Large intestine (tissue), 12 donors: Measurements from ENCODE around the gene MYL9. TPM values are rescaled to one million over a fixed set of nuclear protein-coding genes. Genes with fewer than 3 reads are reported as not detected.
A peak's percentile ranks its signal among the peaks of the same experiment; 100 is the strongest.

ENCODE experiments used
- DNase-seq, 2 donors: peaks; one replicate each; pipeline versions ENCODE4 v3.0.0 to v3.0.0-alpha.2; 2013
- H3K27ac ChIP-seq: one replicate; pipeline ENCODE4 v1.5.1; 2013; ENCODE audit warnings: low read length
- H3K27me3 ChIP-seq: 2 replicates; pipeline ENCODE4 v1.6.1; 2013; ENCODE audit warnings: low read length; ENCODE audit not compliant: control insufficient read depth, insufficient read depth
- H3K36me3 ChIP-seq: 2 replicates; pipeline ENCODE4 v1.6.1; 2013; ENCODE audit warnings: low read length; ENCODE audit not compliant: control insufficient read depth, insufficient read depth
- H3K4me1 ChIP-seq: one replicate; pipeline ENCODE4 v1.6.1; 2013; ENCODE audit warnings: low read length; ENCODE audit not compliant: control insufficient read depth, insufficient read depth
- H3K4me3 ChIP-seq: one replicate; pipeline ENCODE4 v1.5.1; 2013; ENCODE audit warnings: low read length
- H3K9me3 ChIP-seq: one replicate; pipeline ENCODE4 v1.6.1; 2013; ENCODE audit warnings: mild to moderate bottlenecking, low read depth, low read length, moderate library complexity; ENCODE audit not compliant: control insufficient read depth
- WGBS: methylation state at CpG from one replicate; pipeline ENCODE4 v1.1.5; 2013; ENCODE audit warnings: low lambda C conversion rate; ENCODE audit not compliant: insufficient coverage; 5-methylcytosine and 5-hydroxymethylcytosine counted together
- long read RNA-seq, 11 donors: transcript quantifications; one replicate each; lab custom pipeline, GENCODE V29; 2026
- polyA plus RNA-seq: library from polyadenylated mRNA; unstranded; fragments of 120-200 nt; gene quantifications from one replicate; pipeline ENCODE4 v1.2.1, GENCODE V29; 2013

Gene MYL9
- polyA plus RNA-seq, result 537 TPM
- long read RNA-seq, donor 1, transcript MYL9-201 (4 exons, 2,821 nt), result major isoform, 162 of 251 reads
- long read RNA-seq, donor 1, partial matches to known transcripts, result 78 of 251 reads
- long read RNA-seq, donor 1, other reads (novel, unspliced or antisense), result 7 of 251 reads
- long read RNA-seq, donor 2, transcript MYL9-202 (3 exons, 1,024 nt), result minor isoform, 8 of 469 reads
- long read RNA-seq, donor 2, transcript MYL9-201 (4 exons, 2,821 nt), result major isoform, 292 of 469 reads
- long read RNA-seq, donor 2, partial matches to known transcripts, result 144 of 469 reads
- long read RNA-seq, donor 2, other reads (novel, unspliced or antisense), result 25 of 469 reads
- long read RNA-seq, donor 3, transcript MYL9-201 (4 exons, 2,821 nt), result major isoform, 243 of 394 reads
- long read RNA-seq, donor 3, transcript MYL9-202 (3 exons, 1,024 nt), result minor isoform, 7 of 394 reads
- long read RNA-seq, donor 3, partial matches to known transcripts, result 134 of 394 reads
- long read RNA-seq, donor 3, other reads (novel, unspliced or antisense), result 10 of 394 reads
- long read RNA-seq, donor 4, transcript MYL9-201 (4 exons, 2,821 nt), result major isoform, 21 of 29 reads
- long read RNA-seq, donor 4, partial matches to known transcripts, result 8 of 29 reads
- long read RNA-seq, donor 4, other reads (novel, unspliced or antisense), result 0 of 29 reads
- long read RNA-seq, donor 5, transcript MYL9-201 (4 exons, 2,821 nt), result major isoform, 80 of 179 reads
- long read RNA-seq, donor 5, partial matches to known transcripts, result 98 of 179 reads
- long read RNA-seq, donor 5, other reads (novel, unspliced or antisense), result 0 of 179 reads
- long read RNA-seq, donor 6, transcript MYL9-201 (4 exons, 2,821 nt), result major isoform, 217 of 469 reads
- long read RNA-seq, donor 6, partial matches to known transcripts, result 219 of 469 reads
- long read RNA-seq, donor 6, other reads (novel, unspliced or antisense), result 29 of 469 reads
- long read RNA-seq, donor 7, transcript MYL9-201 (4 exons, 2,821 nt), result major isoform, 198 of 351 reads
- long read RNA-seq, donor 7, partial matches to known transcripts, result 135 of 351 reads
- long read RNA-seq, donor 7, other reads (novel, unspliced or antisense), result 18 of 351 reads
- long read RNA-seq, donor 8, transcript MYL9-202 (3 exons, 1,024 nt), result minor isoform, 6 of 615 reads
- long read RNA-seq, donor 8, transcript MYL9-201 (4 exons, 2,821 nt), result major isoform, 376 of 615 reads
- long read RNA-seq, donor 8, partial matches to known transcripts, result 203 of 615 reads
- long read RNA-seq, donor 8, other reads (novel, unspliced or antisense), result 30 of 615 reads
- long read RNA-seq, donor 9, transcript MYL9-201 (4 exons, 2,821 nt), result major isoform, 172 of 299 reads
- long read RNA-seq, donor 9, partial matches to known transcripts, result 109 of 299 reads
- long read RNA-seq, donor 9, other reads (novel, unspliced or antisense), result 16 of 299 reads
- long read RNA-seq, donor 10, transcript MYL9-201 (4 exons, 2,821 nt), result major isoform, 275 of 421 reads
- long read RNA-seq, donor 10, transcript MYL9-202 (3 exons, 1,024 nt), result minor isoform, 10 of 421 reads
- long read RNA-seq, donor 10, partial matches to known transcripts, result 123 of 421 reads
- long read RNA-seq, donor 10, other reads (novel, unspliced or antisense), result 13 of 421 reads
- long read RNA-seq, donor 11, transcript MYL9-201 (4 exons, 2,821 nt), result major isoform, 254 of 400 reads
- long read RNA-seq, donor 11, partial matches to known transcripts, result 129 of 400 reads
- long read RNA-seq, donor 11, other reads (novel, unspliced or antisense), result 15 of 400 reads

DNA sequence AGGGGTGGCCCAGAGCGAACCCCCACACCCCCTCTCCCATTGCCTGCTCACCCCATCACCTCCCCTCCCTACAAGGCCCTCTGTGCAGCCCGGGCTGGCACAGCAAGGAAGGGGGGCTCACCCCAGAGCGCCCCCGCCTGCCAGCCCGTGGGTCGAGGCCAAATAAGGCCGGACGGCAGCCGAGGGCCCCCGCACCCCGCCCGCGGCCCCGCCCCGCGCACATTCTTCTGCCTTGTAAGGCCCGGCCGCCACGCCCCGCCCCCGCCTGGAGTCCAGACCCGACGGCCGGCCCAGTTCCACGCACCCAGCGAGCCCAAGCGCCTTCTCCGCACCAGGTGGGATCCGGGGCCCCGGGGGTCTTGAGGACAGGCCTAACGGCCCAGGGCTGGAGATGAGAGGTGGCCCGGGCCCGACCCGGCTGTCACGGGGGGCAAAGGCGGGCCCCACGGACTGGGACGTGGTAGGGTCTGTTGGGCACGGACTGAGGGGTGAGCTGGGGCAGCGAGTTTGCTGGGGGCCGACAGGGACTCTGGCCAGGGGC is at the start of gene MYL9:
TSS of gene MYL9 (plus strand) at position 293 of the 541 bp plus-strand sequence. CDS start 3,366 bp downstream, outside the sequence.
- peak; percentile 68 to 82 for DNase-seq
- peaks cover 13% of the 10 kb centered on the region for H3K36me3 ChIP-seq
- no peaks in the 10 kb centered on the region for H3K27me3 ChIP-seq
- no CpG with 5 or more reads among the region's 41 CpGs for WGBS
- H3K4me1 ChIP-seq, result peaks cover 22% of the 10 kb centered on the region
- peaks cover 4% of the 10 kb centered on the region for H3K9me3 ChIP-seq
- H3K4me3 ChIP-seq, result peak within 1 kb of the TSS; percentile 98
- H3K27ac ChIP-seq, result peak within 1 kb of the TSS; percentile 95

DNA sequence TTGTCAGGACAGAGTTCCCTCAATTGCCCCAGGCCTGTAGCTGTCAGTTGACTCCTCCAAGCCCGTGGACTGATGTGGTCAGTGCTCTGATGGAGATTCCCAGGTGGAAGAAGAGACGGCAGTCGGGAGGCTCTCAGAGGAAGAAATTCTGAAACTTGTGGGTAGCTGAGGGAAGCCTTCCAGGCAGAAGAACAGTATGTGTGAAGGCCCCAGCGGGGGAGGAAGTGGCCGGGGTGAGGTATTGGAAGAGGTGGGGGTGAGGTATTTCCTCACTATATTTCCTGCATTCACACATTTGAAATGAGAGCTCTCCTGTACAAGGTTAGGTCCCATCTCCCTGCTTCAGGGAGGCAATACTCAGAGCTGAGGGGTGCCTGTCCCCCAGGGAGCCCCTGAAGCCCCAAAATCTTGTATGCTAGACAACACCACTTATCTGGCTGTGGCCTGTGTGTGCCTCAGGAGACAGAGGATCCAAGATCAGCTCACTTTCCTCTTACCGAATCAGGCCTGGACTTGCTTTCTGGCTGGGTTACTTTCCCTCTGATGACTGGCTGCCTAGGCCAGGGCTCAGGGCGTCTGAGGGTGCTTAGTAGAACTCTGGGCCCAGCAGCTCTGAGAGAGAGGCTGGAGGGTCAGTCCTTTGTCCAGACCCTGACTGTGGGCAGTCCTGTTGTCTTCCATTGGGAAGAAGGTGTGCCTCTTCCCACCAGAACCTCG is 49.3 kb upstream of the MYL9 start:
- Histone ChIP-seq H3K27me3 (no peaks in the 10 kb centered on the region), H3K9me3 (no peaks in the 10 kb centered on the region), H3K4me3 (no peak overlapping the region), H3K36me3 (peaks cover 28% of the 10 kb centered on the region), H3K4me1 (no peaks in the 10 kb centered on the region), H3K27ac (no peak overlapping the region)
- no peak for DNase-seq
- WGBS, result no CpG with 5 or more reads among the region's 8 CpGs

DNA sequence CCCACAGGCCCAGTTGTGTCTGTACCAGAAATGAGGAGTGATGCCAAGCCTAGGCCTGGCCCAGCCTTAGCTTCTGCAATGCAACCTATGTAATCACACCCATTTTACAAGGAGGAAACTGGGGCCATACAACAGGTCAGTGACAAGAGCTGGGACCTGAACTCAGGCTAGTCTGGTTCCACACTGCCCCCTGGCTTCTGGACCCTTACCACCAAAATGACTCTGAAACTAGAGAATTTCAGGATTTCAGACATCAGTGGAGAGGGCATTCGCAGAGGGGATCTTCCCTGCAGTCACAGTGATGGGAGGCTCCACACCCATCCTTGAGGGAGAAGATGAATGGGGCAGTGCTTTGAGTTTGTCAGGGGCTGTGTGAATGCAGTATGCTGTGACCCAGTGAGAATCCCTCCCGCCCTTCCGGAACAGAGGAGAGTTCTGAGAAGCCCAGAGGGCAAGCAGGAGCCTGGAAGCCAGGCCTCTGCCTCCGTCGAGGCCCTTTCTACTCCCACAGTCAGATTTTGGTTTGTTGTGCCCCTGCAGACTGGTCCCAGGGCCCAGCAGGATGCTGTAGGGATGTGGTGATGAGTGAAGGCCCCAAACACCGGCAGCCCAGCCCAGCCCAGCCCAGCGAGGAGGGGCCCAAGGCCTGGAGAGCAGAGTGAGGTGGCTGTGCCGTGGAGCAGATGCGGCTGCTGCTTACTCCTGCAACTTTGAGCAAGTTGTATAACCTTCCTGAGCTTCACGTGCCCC is 48.1 kb upstream of the MYL9 start:
- H3K4me3 ChIP-seq, result no peak overlapping the region
- H3K27ac ChIP-seq, result no peak overlapping the region
- no peak for DNase-seq
- no peaks in the 10 kb centered on the region for H3K27me3 ChIP-seq
- peaks cover 40% of the 10 kb centered on the region for H3K36me3 ChIP-seq
- H3K9me3 ChIP-seq, result no peaks in the 10 kb centered on the region
- WGBS, result no CpG with 5 or more reads among the region's 10 CpGs
- no peaks in the 10 kb centered on the region for H3K4me1 ChIP-seq

DNA sequence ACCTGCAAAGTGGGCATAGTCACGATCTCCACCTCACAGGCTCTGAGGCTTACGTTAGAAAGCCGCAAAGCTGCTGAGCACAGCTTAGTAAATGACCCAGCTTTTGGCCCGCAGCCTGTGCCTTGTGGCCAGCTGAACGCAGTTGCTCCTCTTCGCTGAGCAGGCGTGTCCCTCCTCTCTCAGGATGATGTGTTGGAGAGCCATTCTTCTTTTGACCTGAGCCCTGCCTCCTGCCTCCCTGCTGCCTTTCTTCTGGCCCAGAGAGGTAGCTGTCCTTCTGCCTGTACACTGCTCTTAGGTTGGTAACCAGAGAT is 47.6 kb upstream of the MYL9 start:
- Histone ChIP-seq H3K4me3 (no peak overlapping the region), H3K4me1 (no peaks in the 10 kb centered on the region), H3K36me3 (peaks cover 45% of the 10 kb centered on the region), H3K9me3 (no peaks in the 10 kb centered on the region), H3K27me3 (no peaks in the 10 kb centered on the region), H3K27ac (no peak overlapping the region)
- no peak for DNase-seq
- no CpG with 5 or more reads among the region's 7 CpGs for WGBS

DNA sequence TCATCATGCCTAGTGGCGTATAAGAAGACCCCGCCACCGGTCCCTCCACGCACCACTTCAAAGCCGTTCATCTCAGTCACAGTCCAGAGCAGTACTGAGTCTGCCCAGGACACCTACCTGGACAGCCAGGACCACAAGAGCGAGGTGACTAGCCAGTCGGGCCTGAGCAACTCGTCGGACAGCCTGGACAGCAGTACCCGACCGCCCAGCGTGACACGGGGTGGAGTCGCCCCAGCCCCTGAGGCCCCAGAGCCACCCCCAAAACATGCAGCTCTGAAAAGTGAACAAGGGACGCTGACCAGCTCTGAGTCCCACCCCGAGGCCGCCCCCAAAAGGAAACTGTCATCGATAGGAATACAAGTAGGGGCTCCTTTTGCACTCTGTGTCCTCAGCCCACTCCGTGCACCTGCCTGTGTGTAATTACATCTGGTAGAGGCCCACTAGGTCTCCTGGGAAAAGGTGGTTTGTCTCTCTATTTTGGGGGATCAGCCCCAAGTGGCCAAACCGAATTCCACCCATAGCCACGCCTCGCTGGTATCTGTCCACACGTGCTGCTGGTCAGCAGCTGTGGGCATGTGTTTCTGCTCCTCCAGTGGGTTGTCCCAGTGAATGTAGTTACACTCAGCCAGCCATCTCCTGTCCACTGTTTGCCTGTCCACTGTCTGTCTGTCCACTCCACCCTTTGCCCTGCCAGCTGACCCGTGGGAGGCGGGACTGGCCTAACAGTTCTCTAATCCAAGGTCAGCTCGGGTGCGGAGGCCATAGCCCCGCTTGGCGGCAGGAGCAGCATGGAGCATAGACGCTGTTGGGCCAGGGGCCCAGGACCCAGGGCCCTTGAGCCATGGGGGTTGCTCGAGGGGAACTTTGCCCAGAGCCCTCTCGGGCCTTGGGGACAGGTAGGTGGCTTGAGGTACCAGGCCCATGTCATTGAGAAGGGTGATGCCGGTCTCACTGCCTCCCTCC is 44.3 kb upstream of the MYL9 start:
- no peaks in the 10 kb centered on the region for H3K27me3 ChIP-seq
- WGBS, result no CpG with 5 or more reads among the region's 33 CpGs
- no peaks in the 10 kb centered on the region for H3K4me1 ChIP-seq
- H3K27ac ChIP-seq, result no peak overlapping the region
- peaks cover 67% of the 10 kb centered on the region for H3K36me3 ChIP-seq
- no peak overlapping the region for H3K4me3 ChIP-seq
- no peak for DNase-seq
- no peaks in the 10 kb centered on the region for H3K9me3 ChIP-seq

DNA sequence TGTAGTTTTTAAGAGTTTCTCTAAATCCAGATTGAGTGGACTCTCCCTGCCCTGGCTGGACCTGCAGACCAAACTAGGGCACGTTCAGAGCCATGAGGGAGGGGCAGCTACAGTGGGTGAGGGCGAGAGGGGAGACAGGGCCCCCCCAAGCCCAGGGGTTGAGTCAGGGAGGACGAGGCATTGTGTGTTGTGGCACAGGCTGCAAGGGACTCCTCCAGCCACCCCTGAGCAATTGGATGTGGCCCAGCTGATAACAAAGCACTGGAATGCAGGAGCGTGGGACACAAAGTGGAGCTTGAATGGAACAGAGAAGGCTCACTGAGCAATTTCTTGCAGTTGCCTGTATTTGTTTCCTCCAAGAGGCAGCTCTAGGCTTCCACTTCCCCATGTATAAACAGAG is 43.5 kb upstream of the MYL9 start:
- no CpG with 5 or more reads among the region's 4 CpGs for WGBS
- Histone ChIP-seq H3K27me3 (no peaks in the 10 kb centered on the region), H3K4me1 (no peaks in the 10 kb centered on the region), H3K36me3 (peaks cover 67% of the 10 kb centered on the region), H3K9me3 (no peaks in the 10 kb centered on the region), H3K4me3 (no peak overlapping the region), H3K27ac (no peak overlapping the region)
- no peak for DNase-seq

DNA sequence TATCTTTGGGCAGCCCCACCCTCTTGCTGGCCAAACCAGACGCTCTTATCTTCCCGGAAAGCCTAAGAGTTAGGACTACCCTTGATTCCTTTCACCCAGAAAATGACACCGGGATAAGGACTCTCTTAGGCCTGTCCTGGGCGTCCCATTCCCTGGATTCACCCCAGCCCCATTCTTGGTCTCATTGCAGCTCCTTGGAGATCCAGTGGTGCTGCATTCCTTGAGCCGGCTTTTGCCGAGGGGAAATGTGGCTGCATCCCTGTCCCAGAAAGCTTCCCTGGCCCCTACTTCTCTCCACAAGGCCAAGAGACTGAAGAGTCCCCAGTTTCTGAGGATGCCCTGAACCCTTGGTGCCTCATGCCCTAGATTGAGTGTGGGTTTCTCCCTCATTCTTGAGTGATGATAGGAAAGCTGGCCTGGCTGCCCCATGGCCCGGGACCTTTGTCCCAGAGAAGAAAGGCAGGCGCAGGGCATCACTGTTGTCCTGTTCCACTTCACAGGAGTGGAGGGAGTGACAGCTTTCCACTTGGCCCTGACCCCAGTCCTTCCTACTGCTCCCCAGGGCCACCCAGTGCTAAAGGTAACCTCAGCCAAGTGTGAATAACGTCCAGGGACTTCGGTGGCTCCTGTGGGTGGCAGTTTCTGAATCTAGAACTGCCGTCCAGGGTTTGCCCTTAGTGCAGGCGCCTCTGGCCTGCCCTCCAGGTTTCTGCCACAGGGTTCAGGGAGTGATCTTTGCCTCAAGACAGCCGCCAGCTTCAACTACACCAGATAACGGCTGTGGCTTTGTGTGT is 42.7 kb upstream of the MYL9 start:
- Histone ChIP-seq H3K27ac (no peak overlapping the region), H3K4me3 (no peak overlapping the region), H3K9me3 (no peaks in the 10 kb centered on the region), H3K27me3 (no peaks in the 10 kb centered on the region), H3K4me1 (no peaks in the 10 kb centered on the region), H3K36me3 (peaks cover 65% of the 10 kb centered on the region)
- peak in 1 of 2 donors; percentile 30 for DNase-seq
- WGBS, result no CpG with 5 or more reads among the region's 14 CpGs
